GM18517 (cell line): Measurements from ENCODE around the gene CAMTA1.
"Not testable (repeated sequence)": the region's sequence is repeated elsewhere in the genome, so short reads cannot be mapped to it uniquely, and the experiment has no call there.

Experiments used
- ATAC-seq: cut with Tn5 transposase; IDR thresholded peaks from one replicate; pipeline ENCODE4 v1.9.1; 2021; ENCODE audit warnings: mild to moderate bottlenecking, moderate library complexity; ENCODE audit not compliant: unreplicated experiment

Gene CAMTA1

DNA sequence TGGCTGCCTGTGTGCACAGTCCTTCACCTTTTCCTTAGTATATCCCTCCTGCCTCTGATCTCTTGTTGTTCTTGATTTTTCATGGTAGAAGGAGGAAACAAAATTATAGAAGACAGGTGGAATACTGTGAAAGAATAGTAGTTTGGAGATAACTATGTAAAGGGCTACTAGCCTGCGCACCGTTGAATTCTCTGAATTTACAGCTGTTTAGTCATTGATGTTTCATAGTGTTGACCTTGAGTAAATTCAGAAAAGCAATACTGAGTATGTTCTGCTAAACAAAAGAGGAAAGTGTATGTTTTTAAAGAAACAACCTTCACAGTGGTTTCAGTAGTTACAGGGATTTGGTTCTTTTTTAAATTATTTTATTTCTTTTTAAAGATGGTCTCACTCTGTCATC, 18.1 kb downstream of the CAMTA1 start:
- no peak for ATAC-seq

DNA sequence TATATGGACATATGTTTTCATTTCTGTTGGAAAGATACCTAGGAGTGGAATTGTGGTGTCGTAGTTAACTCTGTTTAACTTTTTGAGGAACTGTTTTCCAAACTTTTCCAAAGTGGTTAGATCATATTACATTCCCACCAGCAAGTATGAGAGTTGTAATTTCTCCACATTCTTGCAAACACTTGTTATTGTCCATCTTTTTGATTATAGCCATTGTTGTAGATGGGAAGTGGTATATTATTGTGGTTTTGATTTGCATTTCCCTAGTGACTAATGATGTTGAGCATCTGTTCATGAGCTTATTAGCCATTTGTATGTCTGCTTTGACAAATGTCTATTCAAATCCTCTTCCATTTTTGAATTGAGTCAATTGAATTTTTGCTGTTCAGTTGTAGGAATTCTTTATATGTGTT, 19.8 kb downstream of the CAMTA1 start:
- no peak for ATAC-seq

DNA sequence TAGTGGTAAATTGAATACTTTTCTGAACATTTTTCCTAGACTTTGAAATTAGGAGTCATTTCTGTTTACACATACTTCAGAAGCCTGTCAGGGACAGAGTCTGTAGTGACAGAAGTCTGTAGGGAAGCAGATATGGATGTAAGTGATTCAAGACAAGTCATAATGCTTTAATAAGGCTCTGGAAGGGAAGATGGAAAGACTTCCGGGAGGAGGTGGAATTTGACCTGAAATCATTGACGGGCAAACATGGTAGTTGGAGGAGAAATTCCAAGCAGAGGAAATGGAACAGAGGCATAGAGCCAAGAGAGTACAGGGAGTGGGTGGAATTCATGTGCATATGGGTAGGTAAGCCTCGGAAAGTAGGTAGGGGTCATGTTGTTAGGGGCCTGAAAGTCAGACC, 22.5 kb downstream of the CAMTA1 start:
- ATAC-seq: no peak

DNA sequence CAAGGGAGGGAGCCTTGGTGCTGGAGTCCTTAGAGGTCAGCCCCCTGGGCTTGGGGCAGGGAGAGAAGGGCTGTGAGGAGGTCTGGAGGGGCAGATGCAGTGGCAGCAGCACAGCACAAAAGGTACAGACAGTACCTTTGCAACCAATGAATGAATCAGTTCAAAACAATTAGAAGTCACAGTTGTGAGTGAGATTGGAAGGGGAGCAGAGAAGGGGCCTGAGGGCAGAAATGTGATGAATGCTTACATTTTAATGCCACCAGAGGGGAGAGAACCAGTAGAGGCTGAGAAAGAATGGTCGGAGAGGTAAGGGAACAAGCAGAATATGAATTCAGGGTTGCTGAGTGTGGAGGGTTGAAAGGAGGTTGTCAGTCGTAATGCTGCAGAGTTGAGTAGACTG, 24.2 kb downstream of the CAMTA1 start:
- no peak for ATAC-seq

DNA sequence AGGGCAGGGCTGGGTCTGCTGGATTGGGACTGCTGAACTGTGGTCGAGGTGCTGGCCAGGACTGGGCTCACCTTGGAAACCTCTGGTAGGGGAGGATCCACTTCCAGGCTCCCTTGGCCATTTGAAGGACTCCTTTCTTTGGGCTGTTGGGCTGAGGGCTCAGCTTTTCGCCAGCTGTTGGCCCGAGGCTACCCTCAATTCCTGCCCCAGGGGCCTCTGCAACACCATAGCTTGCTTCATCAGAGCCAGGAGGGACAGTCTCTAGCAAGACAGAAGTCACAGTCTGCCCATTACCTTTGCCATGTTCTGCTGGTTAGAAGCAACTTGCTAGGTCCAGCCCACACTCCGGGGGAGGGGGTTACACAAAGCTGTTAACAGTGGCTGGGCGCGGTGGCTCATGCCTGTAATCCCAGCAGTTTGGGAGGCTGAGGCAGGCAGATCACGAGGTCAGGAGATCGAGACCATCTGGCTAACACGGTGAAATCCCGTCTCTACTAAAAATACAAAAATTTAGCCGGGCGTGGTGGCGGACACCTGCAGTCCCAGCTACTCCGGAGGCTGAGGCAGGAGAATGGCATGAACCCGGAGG, 25.0 kb downstream of the CAMTA1 start:
- not testable (repeated sequence) for ATAC-seq

DNA sequence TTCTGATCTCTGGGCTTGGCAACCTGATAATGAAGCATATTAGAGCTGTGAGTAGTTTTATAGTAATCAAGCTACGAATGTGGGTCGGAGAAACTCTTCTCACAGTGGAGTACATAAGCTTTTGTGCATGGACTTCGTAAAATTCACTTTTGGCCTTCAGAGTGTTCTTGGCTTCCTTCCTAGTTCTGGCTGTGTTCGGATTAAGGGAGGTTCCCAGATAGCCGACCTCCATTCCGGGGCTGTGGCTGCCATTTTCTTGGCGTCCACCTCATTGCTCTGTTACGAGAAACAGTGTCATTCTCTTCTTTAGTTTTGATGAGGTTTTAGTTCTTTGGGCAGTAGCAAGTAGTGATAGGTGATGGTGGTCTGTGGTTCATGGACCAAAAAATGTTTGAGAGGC, 26.3 kb downstream of the CAMTA1 start:
- ATAC-seq: no peak

DNA sequence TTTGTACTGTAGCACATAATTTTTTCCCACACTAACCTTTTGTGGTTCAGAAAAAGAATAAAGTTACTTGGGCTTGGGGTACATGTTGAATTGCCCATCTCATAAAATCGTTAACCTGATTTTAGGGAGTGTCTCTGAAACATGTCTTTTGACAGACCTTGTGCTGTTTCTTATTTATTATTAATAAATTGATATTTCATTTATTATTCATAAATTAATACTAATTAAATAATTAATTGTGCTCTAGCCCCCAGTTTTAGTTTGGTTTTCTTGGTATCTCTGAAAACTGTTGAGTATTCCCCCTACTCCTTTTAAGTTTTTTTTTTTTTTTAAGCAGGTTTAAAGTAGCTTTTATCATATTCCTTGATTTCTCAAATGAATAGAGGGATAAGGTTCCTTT, 27.9 kb downstream of the CAMTA1 start:
- ATAC-seq: no peak

DNA sequence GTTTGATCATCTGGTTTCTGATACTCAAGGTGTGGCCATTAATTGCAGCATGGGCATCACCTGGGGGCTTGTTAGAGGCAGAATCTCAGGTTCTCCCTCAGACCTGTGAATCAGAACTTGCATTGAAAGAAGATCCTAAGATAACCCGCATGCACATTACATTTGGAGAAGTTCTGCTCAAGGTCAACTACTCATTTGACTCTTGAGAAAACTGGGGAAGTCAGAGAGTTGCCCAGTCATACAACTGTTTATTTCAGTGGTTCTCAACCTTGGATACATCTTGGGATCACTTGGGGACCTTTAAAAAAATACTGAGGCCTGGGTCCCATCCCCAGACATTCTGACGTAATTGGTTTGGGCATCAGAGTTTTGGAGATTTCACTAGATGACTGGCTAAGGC, 30.5 kb downstream of the CAMTA1 start:
- no peak for ATAC-seq

DNA sequence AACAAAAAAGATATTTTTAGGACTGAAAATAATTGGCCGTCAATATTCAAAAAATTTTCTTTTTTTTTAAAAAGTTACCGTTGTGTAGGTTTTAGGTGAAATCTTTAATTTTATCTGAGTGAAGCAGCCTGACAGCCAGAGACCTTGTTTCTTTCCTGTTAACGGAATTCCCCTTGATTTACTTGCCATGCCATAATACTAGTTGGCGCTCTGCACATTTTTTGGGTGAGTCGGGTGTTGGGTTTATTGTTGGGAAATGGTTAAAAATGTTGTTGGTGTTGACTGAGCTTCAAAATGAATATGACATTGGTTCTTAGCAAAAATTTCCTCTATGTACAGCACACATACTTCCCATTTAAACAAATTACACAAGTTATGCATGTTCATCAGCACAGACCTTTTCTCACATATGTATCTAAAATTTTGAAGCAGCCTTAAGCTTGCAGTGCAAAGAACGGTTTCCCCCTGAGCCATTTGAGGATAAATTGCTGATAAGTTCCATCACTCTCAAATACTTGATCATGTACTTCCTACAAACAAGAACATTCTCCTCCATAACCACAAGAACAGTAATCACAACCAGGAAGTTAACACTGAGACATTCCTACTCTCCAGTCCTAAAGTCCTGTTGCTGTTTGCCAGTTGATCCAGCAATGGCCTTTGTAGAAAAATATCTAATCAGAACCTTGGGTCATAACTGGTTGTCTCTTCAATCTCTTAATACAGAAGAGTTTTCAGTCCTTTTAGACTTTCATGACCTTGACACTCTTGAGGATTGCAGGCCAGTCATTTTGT, 34.2 kb downstream of the CAMTA1 start:
- ATAC-seq: no peak

DNA sequence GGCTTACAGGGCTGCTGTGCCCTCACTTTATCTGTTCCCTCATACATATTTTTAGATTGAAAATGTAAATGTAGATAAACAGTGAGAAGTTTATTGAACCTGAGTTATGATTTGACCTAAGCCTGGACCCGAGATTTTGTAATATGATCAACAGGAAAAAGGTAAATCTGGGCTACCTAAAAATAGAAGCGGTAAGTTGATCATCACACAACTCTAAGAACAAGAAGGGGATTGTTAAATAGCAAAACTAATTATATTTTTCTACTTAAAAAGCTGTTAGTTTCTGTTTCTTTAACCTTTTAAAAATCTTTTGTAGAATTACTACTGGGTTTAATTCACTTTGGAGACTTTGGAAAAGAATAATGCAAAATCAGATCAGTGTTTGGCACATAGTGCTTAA, 35.6 kb downstream of the CAMTA1 start:
- no peak for ATAC-seq

DNA sequence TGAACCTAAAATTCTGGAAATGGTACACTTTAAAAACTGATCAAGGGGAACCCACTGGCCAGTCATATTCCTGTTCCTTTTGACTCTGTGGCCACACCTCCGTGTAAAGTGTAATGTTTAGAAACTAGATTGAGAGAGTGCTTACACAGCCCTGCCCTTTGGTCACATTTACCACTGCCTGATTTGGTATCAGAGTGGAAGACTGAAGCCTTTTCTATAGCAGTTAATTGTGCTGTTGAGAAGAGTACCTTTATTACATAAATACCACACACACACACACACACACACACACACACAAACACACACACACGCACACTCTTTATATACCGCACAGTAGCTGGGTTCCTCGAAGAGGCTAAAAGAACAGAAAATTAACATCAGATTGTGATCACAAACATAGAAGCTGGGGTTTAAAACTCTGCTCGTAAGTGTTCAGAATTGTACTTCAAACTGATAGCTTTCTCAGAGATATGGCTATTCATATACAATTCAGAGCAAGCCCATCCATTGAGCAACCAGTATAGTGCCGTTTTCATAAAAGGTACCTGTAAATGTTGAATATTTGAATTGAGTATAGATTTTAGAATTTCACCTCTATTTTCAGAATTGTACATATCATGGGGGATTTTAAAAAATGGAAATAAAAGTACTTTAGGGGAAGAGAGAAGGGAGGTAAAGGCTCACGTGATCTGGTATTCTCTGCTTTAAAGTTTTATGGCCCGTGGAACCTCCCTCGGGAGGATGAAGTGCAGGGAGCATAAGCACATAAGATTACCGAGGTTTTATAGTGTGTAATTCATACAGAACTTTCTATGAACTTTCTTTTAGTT, 37.5 kb downstream of the CAMTA1 start:
- no peak for ATAC-seq

DNA sequence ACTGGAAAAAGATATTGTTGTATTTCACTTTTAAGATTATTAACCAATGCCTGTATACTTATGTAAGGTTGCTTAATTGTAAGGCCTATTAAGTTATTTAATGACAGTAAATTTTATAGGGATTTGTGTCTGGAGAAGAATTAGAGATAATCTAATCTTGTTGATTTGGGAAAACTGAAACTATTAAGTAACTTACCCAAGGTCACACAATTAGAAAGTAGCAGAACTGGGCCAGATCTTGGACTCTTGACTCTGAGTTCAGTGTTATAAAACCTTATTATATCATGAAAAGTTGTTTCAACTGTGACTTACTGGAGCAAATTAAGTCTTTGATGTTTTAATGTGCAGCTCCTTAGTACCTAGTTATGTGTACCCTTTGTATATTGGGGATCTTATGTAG, 38.5 kb downstream of the CAMTA1 start:
- ATAC-seq: no peak

DNA sequence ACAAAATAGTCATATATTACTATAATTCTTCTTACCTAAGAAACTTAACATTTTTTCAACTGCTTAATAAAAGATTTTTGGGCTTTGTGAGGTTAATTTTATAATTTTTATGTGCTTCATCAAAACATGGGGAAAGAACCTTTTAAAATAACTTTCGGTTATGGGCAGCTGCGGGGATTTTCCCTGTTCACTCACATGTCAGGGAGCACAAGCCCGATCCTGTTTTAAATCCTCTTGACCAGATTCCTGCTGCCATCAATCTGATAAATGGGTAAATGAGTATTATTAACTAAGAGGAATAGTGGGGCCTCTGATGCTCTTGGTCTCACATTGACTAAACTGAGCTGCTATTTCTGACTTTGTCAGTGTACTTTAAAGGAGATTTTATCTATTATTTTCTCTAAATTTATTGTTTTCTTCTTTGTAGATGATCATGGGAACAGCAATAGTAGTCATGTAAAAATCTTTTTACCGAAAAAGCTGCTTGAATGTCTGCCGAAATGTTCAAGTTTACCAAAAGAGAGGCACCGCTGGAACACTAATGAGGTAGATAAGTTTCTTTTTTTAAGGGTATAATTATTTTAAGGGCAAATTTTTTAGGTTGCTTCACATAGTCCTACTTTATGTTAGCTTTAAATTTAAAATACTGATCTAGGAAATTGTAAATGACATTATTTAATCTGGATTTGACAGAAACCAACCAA, 39.6 kb downstream of the CAMTA1 start:
- no peak for ATAC-seq

DNA sequence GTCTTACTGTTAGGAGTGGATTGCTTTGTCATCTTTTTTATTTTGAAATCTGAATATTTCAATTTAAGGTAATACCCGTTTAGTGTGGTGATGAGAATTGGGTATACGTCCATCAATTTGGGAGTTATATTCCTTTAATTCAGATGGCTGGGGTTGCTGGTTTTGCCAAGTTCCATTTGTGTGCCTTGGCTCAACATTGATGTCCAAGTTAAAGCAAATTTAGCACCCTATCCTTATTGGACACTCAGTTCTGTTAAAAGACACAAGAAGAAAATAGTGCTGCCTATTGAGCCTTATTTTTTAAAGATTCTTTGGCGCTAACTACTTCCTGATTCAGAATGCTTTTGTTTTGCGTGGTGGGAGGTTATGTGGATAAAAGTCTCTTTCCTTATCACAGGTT, 40.6 kb downstream of the CAMTA1 start:
- no peak for ATAC-seq

DNA sequence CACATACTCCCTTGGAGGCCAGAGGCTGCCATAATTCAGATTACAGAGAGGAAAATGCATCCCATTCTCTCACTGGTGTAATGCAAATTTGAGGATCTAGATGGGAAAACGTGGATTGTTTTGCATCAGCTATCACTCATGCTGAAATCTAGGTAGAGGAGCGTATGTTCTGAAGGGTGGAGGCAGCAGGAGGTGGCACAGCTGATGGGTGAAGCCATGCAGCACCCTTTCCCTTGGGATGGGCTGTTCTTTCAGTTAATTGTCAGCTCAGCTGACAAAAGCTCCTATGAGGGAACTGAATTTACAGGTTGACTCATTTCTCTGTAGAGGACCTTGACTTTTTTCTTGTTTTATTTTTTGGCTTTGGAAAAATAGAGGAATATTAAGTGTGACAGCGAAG, 41.8 kb downstream of the CAMTA1 start:
- no peak for ATAC-seq

DNA sequence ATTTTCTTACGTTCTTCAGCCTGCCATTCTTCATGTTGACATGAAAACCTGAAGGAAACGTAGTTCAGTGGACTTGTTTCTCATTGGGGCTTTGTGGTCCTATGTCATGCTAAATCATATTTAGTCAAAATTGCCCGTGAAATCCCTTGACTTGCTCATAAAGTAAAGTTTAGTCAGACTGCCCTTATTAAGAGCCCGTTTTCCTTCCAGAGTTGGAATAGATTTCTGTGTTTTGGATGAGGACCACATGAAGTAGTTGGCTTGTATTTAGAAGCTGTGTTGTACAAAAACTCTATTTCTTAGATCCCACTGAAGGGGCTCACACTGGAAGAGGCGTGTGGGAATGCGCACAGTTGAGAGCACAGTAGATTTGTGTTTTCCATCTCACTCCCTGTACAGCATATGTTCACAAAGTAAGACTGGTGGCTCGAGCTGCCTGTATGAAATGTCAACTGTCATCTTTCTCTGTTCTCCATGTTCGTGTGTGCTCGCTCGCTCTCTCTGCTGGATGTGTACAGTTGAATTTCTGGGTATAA, 42.4 kb downstream of the CAMTA1 start:
- no peak for ATAC-seq

DNA sequence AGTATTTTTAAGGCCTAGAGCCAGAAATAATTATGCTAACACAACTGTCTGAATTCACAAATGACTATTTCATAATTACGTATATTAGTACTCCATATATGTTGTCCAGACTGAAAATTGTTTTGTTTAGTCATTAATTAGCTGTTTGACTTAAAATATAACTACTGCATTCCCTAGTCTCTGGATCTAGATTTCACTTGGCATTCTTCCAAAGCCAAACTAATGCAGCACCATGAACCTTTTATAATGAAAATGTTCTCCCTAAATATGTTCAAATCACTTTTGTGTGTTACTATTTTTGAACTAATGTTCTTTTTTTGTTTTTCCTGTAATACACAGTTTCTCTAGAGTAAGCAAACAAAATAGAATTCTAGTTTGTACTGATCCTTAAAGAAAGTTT, 46.1 kb downstream of the CAMTA1 start:
- no peak for ATAC-seq

DNA sequence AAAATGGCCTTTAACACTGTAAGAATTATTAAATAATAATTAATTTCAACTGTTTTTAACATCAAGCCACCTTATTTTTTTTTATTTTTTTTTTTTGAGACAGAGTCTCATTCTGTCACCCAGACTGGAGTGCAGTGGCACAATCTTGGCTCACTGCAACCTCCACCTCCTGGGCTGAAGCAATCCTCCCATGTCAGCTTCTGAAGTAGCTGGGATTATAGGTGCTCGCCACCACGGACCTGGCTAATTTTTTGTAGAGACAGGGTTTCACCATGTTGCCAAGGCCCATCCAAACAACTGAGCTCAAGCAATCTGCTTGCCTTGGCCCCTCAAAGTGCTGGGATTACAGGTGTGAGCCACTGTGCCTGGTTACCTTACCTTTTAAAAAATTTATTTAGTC, 46.8 kb downstream of the CAMTA1 start:
- ATAC-seq: not testable (repeated sequence)

DNA sequence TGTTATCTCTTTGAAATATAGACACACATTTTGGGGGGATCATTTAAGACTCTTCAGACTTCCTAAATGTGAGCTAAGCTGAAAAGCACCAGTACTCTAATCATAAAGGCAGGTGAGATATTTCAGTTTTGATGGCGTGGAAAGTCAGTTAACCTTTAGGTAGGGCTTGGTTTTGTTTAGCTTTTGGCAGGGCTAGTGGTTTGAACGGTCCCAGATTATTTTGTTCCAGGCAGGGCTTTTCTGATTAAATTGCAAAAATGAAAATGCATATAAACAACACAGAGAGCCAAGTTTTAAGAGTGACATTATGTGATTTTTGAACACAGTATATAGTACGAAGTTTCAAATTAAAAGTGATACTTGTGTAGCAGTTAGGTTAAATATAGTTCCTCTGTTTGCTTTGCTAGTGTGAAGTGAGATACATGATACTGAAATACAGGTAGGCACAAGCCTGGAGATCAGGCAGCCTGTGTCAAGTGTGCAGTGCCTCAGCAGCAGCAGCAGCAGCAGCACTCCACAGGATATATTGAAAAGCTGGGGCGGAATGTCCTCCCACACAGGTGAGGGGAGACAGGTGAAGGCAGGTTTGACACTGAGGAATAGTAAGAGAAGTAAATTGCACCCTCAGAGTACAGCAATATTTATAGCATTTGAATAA, 47.4 kb downstream of the CAMTA1 start:
- no peak for ATAC-seq

DNA sequence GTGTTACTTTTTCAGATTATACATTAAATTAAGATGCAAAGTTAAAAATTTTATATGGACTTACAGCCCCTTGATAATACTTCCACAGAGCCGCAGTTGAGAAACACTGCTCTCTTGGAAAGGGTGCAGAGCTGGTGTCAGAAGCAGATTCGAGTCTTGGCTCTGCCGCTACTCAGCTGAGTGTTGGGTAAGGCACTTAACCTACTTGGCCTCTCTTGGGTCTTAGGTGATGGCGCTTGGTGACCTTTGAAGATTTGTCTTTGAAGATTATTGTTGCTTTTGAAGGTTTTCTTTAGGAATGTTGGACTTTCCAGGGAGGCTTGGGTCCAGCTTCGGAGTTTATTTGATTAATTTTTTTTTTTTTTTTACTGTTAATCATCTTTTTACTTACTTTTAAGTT, 48.5 kb downstream of the CAMTA1 start:
- no peak for ATAC-seq

DNA sequence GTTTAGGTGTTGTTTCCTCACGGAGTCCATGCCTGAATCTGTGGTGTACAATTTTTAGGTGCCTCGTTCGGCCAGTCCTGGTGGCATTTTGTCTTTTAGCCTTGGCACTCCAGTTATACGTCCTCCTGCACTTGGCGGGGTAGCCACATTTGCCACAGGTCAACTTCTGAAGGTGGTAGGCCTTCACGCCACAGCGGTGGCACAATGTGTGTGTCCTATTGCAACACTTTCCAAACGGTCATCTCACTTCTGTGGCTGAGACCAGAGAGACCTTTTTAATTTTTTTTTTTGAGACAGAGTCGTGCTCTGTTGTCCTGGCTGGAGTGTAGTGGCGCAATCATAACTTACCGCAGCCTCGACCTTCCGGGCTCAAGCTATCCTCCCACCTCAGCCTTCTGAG, 49.1 kb downstream of the CAMTA1 start:
- no peak for ATAC-seq
